ENCODE data around the gene GASK1B.

- no peak for TF ChIP-seq EP300 (IDR thresholded peaks at IDR 0.05)
- TF ChIP-seq POLR2A (IDR thresholded peaks at IDR 0.05) = no peak
- no peak for TF ChIP-seq CTCF (IDR thresholded peaks at IDR 0.05)
These were observed 17.9 kb upstream of the GASK1B start for GRCh38 chr4:158190718-158191117.

Data from ovary (tissue), 3 donors.